Measurements from ENCODE around the gene C2CD5. TPM values are rescaled to one million over a fixed set of nuclear protein-coding genes. Genes with fewer than 3 reads are reported as not detected.
"Not testable (repeated sequence)": the region's sequence is repeated elsewhere in the genome, so short reads cannot be mapped to it uniquely, and the experiment has no call there.

The C2CD5 gene
- total RNA-seq, 1 donor from 2014 or later: 14.5 TPM

DNA sequence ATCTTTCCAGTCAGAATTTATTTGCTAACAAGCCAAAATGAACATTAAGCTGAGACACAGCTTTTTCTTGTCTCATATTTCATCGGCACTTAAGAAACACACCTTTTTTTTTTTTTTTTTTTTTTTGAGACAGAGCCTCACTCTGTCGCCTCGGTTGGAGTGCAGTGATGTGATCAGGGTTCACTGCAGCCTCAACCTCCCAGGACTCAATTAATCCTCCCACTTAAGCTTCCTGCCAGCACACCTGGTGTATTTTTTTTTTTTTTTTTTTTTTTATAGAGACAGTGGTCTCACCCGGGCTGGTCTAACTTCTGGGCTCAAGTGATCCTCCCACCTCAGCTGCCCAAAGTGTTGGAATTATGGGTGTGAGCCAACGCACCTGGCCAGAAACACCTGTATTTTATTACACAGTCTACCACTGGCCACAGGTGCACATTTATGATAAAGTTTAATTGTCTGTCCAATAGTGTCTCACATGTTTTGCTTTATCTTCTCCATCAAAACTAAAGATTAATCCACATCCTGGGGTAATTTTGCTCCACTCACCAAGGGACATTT, 62.7 kb downstream of the C2CD5 start:
- no peak overlapping the region for H3K4me3 ChIP-seq (ENCODE audit: low read depth, low read length)
- TF ChIP-seq, protein P1, sequence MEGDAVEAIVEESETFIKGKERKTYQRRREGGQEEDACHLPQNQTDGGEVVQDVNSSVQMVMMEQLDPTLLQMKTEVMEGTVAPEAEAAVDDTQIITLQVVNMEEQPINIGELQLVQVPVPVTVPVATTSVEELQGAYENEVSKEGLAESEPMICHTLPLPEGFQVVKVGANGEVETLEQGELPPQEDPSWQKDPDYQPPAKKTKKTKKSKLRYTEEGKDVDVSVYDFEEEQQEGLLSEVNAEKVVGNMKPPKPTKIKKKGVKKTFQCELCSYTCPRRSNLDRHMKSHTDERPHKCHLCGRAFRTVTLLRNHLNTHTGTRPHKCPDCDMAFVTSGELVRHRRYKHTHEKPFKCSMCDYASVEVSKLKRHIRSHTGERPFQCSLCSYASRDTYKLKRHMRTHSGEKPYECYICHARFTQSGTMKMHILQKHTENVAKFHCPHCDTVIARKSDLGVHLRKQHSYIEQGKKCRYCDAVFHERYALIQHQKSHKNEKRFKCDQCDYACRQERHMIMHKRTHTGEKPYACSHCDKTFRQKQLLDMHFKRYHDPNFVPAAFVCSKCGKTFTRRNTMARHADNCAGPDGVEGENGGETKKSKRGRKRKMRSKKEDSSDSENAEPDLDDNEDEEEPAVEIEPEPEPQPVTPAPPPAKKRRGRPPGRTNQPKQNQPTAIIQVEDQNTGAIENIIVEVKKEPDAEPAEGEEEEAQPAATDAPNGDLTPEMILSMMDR (conservative IDR thresholded peaks at IDR 0.05; ENCODE audit: low read depth, low read length): no peak
- no peak for DNase-seq (ENCODE audit: low read depth)

DNA sequence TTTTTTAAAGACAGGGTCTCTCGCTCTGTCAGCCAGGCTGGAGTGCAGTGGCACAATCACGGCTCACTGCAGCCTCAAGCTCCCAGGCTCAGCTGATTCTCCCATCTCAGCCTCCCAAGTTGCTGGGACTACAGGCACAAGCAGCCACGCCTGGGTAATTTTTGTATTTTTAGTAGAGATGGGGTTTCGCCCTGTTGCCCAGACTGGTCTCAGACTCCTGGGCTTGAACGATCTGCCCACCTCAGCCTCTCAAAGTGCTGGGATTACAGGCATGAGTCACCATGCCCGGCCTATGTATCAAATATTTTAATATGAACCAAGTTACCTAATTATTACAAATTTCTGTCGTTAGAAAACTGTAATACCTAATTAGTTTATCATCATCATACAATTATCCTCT, 63.5 kb downstream of the C2CD5 start:
- DNase-seq (ENCODE audit: low read depth); H3K4me3 ChIP-seq (ENCODE audit: low read depth, low read length): not testable (repeated sequence)

DNA sequence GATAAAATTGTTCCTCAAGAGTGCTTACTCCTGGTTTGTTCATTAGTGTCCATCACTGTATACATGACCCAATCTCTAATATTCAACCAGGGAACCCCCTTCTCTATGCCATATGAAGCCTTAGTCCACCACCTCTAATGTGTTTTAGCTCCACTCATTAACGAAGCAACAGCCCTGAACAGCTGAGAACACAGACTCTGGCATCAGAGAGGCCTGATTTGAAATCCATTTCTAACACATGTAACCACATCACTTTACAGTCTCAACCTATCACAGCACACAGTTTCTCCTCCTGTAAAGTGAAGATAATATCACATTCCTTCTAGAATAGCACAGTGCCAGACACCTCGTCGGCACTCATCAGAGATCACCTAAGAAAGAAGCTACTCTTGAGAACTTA, 64.3 kb downstream of the C2CD5 start:
- H3K4me3 ChIP-seq (ENCODE audit: low read depth, low read length): no peak overlapping the region
- no peak for DNase-seq (ENCODE audit: low read depth)
- TF ChIP-seq, protein P1 (conservative IDR thresholded peaks at IDR 0.05; ENCODE audit: low read depth, low read length): no peak

DNA sequence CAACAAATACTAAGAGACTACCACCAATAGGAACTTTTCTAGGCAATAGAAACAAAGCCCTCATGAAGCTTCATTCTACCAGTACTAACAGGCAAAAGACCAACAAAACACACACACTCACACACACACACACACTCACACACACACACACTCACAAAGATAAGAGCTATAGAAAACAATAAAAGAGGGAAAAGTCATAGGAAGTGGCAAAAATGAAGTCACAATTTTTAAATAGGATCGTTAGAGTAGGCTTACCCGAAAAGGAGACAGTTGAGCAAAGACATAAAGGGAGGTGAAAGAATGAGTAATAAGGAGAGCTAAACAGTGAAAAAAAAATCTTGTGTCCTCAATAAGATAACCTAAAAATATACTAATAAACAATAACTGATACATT, 66.5 kb downstream of the C2CD5 start:
- no peak overlapping the region for H3K4me3 ChIP-seq (ENCODE audit: low read depth, low read length)
- TF ChIP-seq, protein P1 (conservative IDR thresholded peaks at IDR 0.05; ENCODE audit: low read depth, low read length): no peak
- DNase-seq (ENCODE audit: low read depth): no peak

DNA sequence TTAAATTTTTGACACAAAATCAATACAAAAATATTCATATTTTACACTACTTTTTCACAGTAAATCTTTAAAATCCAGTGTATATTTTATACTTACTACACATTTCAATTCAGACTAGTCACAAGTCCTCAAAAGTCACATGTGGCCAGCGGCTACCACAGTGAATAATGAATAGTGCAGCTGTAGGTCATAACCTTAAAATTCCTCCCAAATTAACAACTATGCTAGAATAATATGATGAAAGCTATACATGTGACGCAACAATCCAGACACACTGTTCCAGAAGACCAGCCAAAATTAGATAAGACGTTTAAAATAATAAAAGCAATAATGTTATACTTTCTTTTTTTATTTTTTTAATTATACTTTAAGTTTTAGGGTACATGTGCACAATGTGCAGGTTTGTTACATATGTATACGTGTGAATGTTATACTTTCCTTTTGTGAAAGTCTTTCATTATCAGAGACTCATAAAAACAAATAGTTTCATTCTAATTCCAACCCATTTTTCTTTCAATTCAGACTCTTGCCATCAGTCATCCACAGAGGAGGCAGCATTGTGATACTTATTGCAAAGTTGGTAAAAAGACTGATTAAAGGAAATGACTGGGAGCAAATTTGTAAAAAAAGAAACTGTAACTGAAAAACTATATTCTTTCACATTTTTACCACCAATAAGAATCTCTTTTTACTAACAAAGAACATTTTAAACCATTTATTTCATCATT, 67.0 kb downstream of the C2CD5 start:
- TF ChIP-seq, protein P1 (conservative IDR thresholded peaks at IDR 0.05; ENCODE audit: low read depth, low read length): no peak
- no peak for DNase-seq (ENCODE audit: low read depth)
- no peak overlapping the region for H3K4me3 ChIP-seq (ENCODE audit: low read depth, low read length)

DNA sequence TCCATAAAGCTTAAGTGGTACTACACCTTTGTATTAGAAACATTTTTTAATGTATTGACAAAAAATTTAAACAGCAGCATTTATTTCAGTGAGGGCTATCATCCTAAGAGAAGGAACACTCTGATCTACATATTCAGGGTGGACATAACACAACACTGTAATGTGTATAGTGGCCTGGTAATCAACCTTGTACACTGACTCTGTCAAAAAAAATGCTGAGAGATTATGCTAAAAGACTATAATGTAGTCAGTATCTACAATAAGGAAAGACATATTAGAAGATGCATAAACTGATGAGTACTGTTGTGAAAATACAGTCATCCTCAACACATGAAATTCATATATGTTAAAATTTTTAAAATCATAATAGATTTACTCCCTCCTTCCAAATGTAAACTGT, 68.2 kb downstream of the C2CD5 start:
- TF ChIP-seq, protein P1 (conservative IDR thresholded peaks at IDR 0.05; ENCODE audit: low read depth, low read length): no peak
- no peak overlapping the region for H3K4me3 ChIP-seq (ENCODE audit: low read depth, low read length)
- no peak for DNase-seq (ENCODE audit: low read depth)

DNA sequence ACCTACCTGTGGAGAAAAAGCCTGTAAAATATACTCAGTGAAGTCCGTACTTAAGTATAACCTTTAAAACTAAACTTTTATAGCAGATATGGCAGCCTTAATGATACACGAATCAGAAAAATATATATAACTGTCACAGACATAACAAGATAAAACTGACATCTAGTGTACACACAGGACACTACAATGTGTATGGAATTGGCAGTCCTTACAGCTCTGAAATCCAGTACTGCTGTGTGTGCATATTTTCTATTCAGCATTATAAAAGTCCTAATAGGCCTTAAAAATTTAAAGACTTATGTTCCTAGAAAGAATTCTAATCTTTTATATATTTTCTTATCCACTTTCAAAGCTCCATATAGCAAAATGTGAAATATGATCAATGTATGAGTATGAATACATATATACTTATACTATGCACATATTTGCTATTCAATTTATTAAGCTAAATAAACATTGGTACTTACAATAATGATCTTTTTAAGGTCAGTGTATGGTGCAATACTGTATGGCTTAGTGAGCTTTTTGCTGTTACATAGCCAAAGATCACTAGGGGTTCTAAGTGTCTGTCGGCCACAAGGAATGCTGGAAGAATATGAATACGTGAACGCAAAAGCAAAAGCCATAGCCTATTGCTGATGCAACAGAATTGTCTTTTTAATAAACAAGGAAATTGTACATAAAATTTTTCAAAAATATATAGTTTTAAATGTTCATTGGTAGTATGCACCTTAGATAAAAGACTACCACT, 69.2 kb downstream of the C2CD5 start:
- no peak for DNase-seq (ENCODE audit: low read depth)
- TF ChIP-seq, protein P1 (conservative IDR thresholded peaks at IDR 0.05; ENCODE audit: low read depth, low read length): no peak
- no peak overlapping the region for H3K4me3 ChIP-seq (ENCODE audit: low read depth, low read length)

Data from epithelial cell of proximal tubule (primary cell).